A549 treated with CpdA at 1 μM for 4 hours (cell line): ENCODE results near the gene HLA-DQA2. TPM values are rescaled to one million over a fixed set of nuclear protein-coding genes. Genes with fewer than 3 reads are reported as not detected.

ENCODE experiments used
- total RNA-seq: library from RNA; stranded (reverse); fragments of 200-300 nt; extraction: Qiagen RNA extraction; gene quantifications from 5 replicates; pipeline ENCODE4 v1.2.3, GENCODE V29; 2022; ENCODE audit warnings: low read depth

Gene HLA-DQA2
- total RNA-seq: not detected in 5 replicates

GRCh38 chr6:32741031-32741960, at the start of gene HLA-DQA2:
Gene HLA-DQA2 (plus strand): TSS chr6:32741391. CDS start chr6:32741444, 53 bp downstream.

GRCh38 chr6:32763421-32763820, 22.2 kb downstream of the HLA-DQA2 start, which contains the start of gene HLA-DQB2:
Gene HLA-DQB2 (minus strand): TSS chr6:32763532. CDS start chr6:32763470, 62 bp downstream.

Other genes starting within 250 kb of the HLA-DQA2 start
- gene HLA-DRB5, start 211.1 kb upstream of the HLA-DQA2 start, total RNA-seq: not detected in 5 replicates
- gene HLA-DRB1, start 151.5 kb upstream of the HLA-DQA2 start, total RNA-seq: not detected in 5 replicates
- not detected in 5 replicates for gene HLA-DQA1, start 104.0 kb upstream of the HLA-DQA2 start, total RNA-seq
- not detected in 5 replicates for gene HLA-DQB1, start 74.7 kb upstream of the HLA-DQA2 start, total RNA-seq
- not detected in 5 replicates for gene HLA-DQB2, start 22.1 kb downstream of the HLA-DQA2 start, total RNA-seq
- 0.10 to 0.29 TPM (median 0.22 TPM) in 3 of 5 replicates, not detected in the others for gene HLA-DOB, start 75.6 kb downstream of the HLA-DQA2 start, total RNA-seq
- gene TAP2, start 97.3 kb downstream of the HLA-DQA2 start, total RNA-seq: 15.5 to 24.9 TPM (median 20.7 TPM) in 5 replicates
- gene PSMB8, start 102.7 kb downstream of the HLA-DQA2 start, total RNA-seq: 18.8 to 23.8 TPM (median 19.6 TPM) in 5 replicates
- gene TAP1, start 112.3 kb downstream of the HLA-DQA2 start, total RNA-seq: 32.7 to 36.3 TPM (median 35.2 TPM) in 5 replicates
- gene PSMB9, start 112.8 kb downstream of the HLA-DQA2 start, total RNA-seq: 15.7 to 22.6 TPM (median 17.9 TPM) in 5 replicates
- 0.96 to 2.3 TPM (median 1.8 TPM) in 5 replicates for gene HLA-DMB, start 199.6 kb downstream of the HLA-DQA2 start, total RNA-seq
- gene HLA-DMA, start 211.7 kb downstream of the HLA-DQA2 start, total RNA-seq: 2.4 to 3.8 TPM (median 3.0 TPM) in 5 replicates
- 135 to 175 TPM (median 143 TPM) in 5 replicates for gene BRD2, start 227.2 kb downstream of the HLA-DQA2 start, total RNA-seq